Measurements from ENCODE around the gene FAM3A. TPM values are rescaled to one million over a fixed set of nuclear protein-coding genes. Genes with fewer than 3 reads are reported as not detected.

Gene FAM3A
- total RNA-seq, 1 experiment from 2014 or later, result 88.8 TPM

- intact Hi-C loops (cut with micrococcal nuclease; ENCODE audit: unreplicated experiment) (no loop called here), in situ Hi-C loops (cut with HindIII; ENCODE audit: low pct_unique_long_range_greater_than_20kb, low sequenced_read_pairs) (no loop called here)
- H3K27me3 ChIP-seq (ENCODE audit: control insufficient read depth, insufficient read depth, low read length), result no peaks in the 10 kb centered on the region
- TF ChIP-seq, protein P1, sequence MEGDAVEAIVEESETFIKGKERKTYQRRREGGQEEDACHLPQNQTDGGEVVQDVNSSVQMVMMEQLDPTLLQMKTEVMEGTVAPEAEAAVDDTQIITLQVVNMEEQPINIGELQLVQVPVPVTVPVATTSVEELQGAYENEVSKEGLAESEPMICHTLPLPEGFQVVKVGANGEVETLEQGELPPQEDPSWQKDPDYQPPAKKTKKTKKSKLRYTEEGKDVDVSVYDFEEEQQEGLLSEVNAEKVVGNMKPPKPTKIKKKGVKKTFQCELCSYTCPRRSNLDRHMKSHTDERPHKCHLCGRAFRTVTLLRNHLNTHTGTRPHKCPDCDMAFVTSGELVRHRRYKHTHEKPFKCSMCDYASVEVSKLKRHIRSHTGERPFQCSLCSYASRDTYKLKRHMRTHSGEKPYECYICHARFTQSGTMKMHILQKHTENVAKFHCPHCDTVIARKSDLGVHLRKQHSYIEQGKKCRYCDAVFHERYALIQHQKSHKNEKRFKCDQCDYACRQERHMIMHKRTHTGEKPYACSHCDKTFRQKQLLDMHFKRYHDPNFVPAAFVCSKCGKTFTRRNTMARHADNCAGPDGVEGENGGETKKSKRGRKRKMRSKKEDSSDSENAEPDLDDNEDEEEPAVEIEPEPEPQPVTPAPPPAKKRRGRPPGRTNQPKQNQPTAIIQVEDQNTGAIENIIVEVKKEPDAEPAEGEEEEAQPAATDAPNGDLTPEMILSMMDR (IDR thresholded peaks at IDR 0.05), result no peak
- TF ChIP-seq TCF7L2 (IDR thresholded peaks at IDR 0.05; ENCODE audit: low read depth, low read length), result no peak
- no peak for TF ChIP-seq SIN3A (IDR thresholded peaks at IDR 0.05; ENCODE audit: borderline replicate concordance, insufficient read depth, low read depth, low read length)
- TF ChIP-seq POLR2AphosphoS5 (IDR thresholded peaks at IDR 0.05; ENCODE audit: low read depth, low read length), result no peak
- TF ChIP-seq REST (IDR thresholded peaks at IDR 0.05; ENCODE audit: insufficient read depth in 1 of 2, low read depth in 2 of 2, low read length in 1 of 2), result no peak
- no TSS peak for BruUV-seq (replicated peaks)
- POLR2A ChIA-PET, result no interaction called here
- no peaks in the 10 kb centered on the region for H3K36me3 ChIP-seq (ENCODE audit: control insufficient read depth, insufficient read depth, low read length)
- H3K4me3 ChIP-seq (ENCODE audit: low read depth in 2 of 2, low read length in 2 of 2), result no peak overlapping the region
- H3K27ac ChIP-seq (ENCODE audit: low read length), result no peak overlapping the region
- ATAC-seq (no peak), DNase-seq (ENCODE audit: low read depth, low spot score) (no peak)
- CTCF ChIA-PET, result no interaction called here
- H3K4me1 ChIP-seq (ENCODE audit: control insufficient read depth, insufficient read depth, low read length), result no peaks in the 10 kb centered on the region
- no peaks in the 10 kb centered on the region for H3K9me3 ChIP-seq (ENCODE audit: control insufficient read depth, insufficient read depth, low read depth, low read length)
These were observed 45.0 kb downstream of the FAM3A start for GRCh38 chrX:154470914-154471568.

DNA sequence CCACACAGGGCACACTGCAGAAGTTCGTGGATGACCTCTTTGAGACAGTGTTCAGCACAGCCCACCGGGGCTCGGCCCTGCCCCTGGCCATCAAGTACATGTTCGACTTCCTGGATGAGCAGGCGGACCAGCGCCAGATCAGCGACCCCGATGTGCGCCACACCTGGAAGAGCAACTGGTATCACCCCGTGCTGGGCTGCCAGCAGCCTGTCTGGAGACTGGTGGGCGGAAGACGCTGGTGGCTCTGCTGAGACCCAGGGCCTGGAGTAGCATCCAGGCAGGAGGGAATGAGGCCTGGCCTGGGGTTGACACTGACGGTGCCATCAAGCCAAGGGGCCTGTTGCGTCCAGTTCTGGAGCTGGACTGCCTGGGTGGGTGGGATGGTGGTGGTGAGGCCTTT is 45.6 kb downstream of the FAM3A start:
- ChIA-PET POLR2A (no interaction called here), CTCF (no interaction called here)
- Histone ChIP-seq H3K27me3 (ENCODE audit: control insufficient read depth, insufficient read depth, low read length) (no peaks in the 10 kb centered on the region), H3K4me1 (ENCODE audit: control insufficient read depth, insufficient read depth, low read length) (no peaks in the 10 kb centered on the region), H3K27ac (ENCODE audit: low read length) (no peak overlapping the region), H3K9me3 (ENCODE audit: control insufficient read depth, insufficient read depth, low read depth, low read length) (no peaks in the 10 kb centered on the region), H3K4me3 (ENCODE audit: low read depth in 2 of 2, low read length in 2 of 2) (no peak overlapping the region), H3K36me3 (ENCODE audit: control insufficient read depth, insufficient read depth, low read length) (no peaks in the 10 kb centered on the region)
- intact Hi-C loops (cut with micrococcal nuclease; ENCODE audit: unreplicated experiment), result no loop called here
- TF ChIP-seq, protein P1 (IDR thresholded peaks at IDR 0.05), result no peak
- no peak for TF ChIP-seq REST (IDR thresholded peaks at IDR 0.05; ENCODE audit: insufficient read depth in 1 of 2, low read depth in 2 of 2, low read length in 1 of 2)
- no peak for TF ChIP-seq POLR2AphosphoS5 (IDR thresholded peaks at IDR 0.05; ENCODE audit: low read depth, low read length)
- TF ChIP-seq SIN3A (IDR thresholded peaks at IDR 0.05; ENCODE audit: borderline replicate concordance, insufficient read depth, low read depth, low read length), result no peak
- TF ChIP-seq TCF7L2 (IDR thresholded peaks at IDR 0.05; ENCODE audit: low read depth, low read length), result no peak
- in situ Hi-C loops (cut with HindIII; ENCODE audit: low pct_unique_long_range_greater_than_20kb, low sequenced_read_pairs), result no loop called here
- no peak for DNase-seq (ENCODE audit: low read depth, low spot score)
- no TSS peak for BruUV-seq (replicated peaks)
- no peak for ATAC-seq
